Measurements from ENCODE around the gene RGL3. TPM values are rescaled to one million over a fixed set of nuclear protein-coding genes. Genes with fewer than 3 reads are reported as not detected.

The RGL3 gene
- total RNA-seq, 5 donors from 2014 or later (not counting 1 experiment from before 2014, with no cell fraction given): 0.22 to 0.72 (median 0.50) TPM; not detected in 2

DNA sequence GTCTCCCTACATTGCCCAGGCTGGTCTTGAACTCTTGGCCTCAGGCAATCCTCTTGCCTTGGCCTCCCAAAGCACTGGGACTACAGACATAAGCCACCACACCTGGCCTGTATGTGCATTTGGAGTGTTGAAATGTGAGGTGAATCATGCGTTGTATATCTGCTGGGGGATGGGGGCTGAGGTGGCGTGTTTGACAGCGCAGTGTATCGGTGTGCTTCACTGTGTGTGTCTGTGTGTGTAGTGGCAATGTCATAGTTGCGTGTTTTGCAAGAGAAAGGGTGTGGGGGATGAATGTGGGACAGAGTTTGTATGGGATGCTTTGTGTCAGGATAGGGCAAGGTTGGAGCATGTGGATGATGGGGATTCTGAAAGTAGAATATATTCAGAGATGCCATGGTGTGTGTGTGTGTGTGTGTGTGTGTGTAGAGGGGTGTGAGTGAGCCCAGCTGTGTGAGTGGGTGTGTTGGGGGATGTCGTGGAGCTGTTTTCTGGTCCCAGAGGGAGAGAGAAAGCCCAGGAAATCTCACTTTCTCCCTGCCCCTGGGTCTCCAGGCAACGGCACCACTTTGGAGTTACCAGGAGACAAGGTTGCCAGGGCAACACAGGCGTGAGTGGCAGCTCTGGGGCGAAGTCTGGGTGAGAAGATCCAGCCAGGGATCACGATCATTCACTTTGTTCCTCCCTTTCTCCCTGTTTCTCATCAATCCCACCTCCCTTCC, 45.8 kb downstream of the RGL3 start:
- no peak for ATAC-seq (replicated peaks in 1 of 4)
- ChIA-PET POLR2A (no interaction called here), CTCF (interaction anchor here in 1 of 2 donors (2.9 kb wide), 1 partner anchor 62 kb away, joined by 24 read pairs; the partner anchor contains the start of genes ODAD3 and PRKCSH)
- Histone ChIP-seq H3K27me3 (replicated peaks in 1 of 2; ENCODE audit: control insufficient read depth in 2 of 2, extremely low read depth in 1 of 2, insufficient read depth in 2 of 2, low read length in 1 of 2) (no peaks in the 10 kb centered on the region), H3K9me3 (no peaks in the 10 kb centered on the region), H3K4me1 (ENCODE audit: control insufficient read depth in 1 of 2, extremely low read depth in 1 of 2, insufficient read depth in 2 of 2, low read length in 2 of 2) (peaks cover 11 to 36% of the 10 kb centered on the region in 2 experiments), H3K27ac (ENCODE audit: low read length) (no peak overlapping the region), H3K4me3 (ENCODE audit: control insufficient read depth in 1 of 2, extremely low read depth in 1 of 2, low read length in 1 of 2) (no peak overlapping the region), H3K36me3 (ENCODE audit: control insufficient read depth in 2 of 2, extremely low read depth in 1 of 2, insufficient read depth in 1 of 2, low read length in 1 of 2) (peaks cover 0 to 22% of the 10 kb centered on the region in 2 donors)
- Mint-ChIP-seq H3K9me3 (no peaks in the 10 kb centered on the region), H3K4me1 (peaks cover 21 to 27% (median 22%) of the 10 kb centered on the region in 3 donors), H3K27ac (peak overlapping the region in 1 of 2 donors; percentile 1), H3K4me3 (peak overlapping the region in 2 of 3 donors; percentile 1 to 52), H3K36me3 (peaks cover 27% of the 10 kb centered on the region), H3K27me3 (no peaks in the 10 kb centered on the region)
- no peak for DNase-seq
- 71% methylated on average over 8 of the region's 10 CpGs for WGBS (ENCODE audit: insufficient coverage)

DNA sequence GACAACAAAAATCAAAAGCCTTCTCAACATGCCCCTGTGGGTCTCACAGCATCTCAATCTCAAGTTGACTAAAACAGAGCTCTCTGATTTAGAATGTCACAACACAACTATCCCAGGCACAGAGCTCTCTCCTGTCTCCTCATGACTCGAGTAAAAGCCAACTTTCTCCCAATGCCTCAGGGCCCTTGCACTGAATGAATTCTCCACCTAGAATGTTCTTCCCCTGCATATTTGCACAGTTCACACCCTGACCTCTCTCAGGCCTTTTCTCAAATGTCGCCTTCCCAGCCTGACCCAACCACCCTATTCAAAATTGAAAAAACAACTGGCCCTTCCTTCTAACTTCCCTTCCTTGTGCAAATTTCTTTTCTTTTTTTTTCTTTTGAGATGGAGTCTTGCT, 48.4 kb downstream of the RGL3 start:
- DNase-seq (no peak), ATAC-seq (replicated peaks in 1 of 4) (no peak)
- ChIA-PET POLR2A (no interaction called here), CTCF (no interaction called here)
- peaks cover 0 to 20% of the 10 kb centered on the region in 2 donors for H3K36me3 ChIP-seq (ENCODE audit: control insufficient read depth in 2 of 2, extremely low read depth in 1 of 2, insufficient read depth in 1 of 2, low read length in 1 of 2)
- H3K27ac ChIP-seq (ENCODE audit: low read length): no peak overlapping the region
- H3K36me3 Mint-ChIP-seq: peaks cover 32% of the 10 kb centered on the region
- H3K27ac Mint-ChIP-seq: no peak overlapping the region
- H3K9me3 Mint-ChIP-seq: no peaks in the 10 kb centered on the region
- H3K27me3 ChIP-seq (replicated peaks in 1 of 2; ENCODE audit: control insufficient read depth in 2 of 2, extremely low read depth in 1 of 2, insufficient read depth in 2 of 2, low read length in 1 of 2): no peaks in the 10 kb centered on the region
- 100% methylated on average over 2 of the region's 2 CpGs for WGBS (ENCODE audit: insufficient coverage)
- no peak overlapping the region for H3K4me3 Mint-ChIP-seq
- no peaks in the 10 kb centered on the region for H3K27me3 Mint-ChIP-seq
- H3K4me1 Mint-ChIP-seq: peaks cover 4 to 9% (median 4%) of the 10 kb centered on the region in 3 donors
- H3K4me3 ChIP-seq (ENCODE audit: control insufficient read depth in 1 of 2, extremely low read depth in 1 of 2, low read length in 1 of 2): no peak overlapping the region
- no peaks in the 10 kb centered on the region for H3K9me3 ChIP-seq
- peaks cover 5 to 18% of the 10 kb centered on the region in 2 experiments for H3K4me1 ChIP-seq (ENCODE audit: control insufficient read depth in 1 of 2, extremely low read depth in 1 of 2, insufficient read depth in 2 of 2, low read length in 2 of 2)

DNA sequence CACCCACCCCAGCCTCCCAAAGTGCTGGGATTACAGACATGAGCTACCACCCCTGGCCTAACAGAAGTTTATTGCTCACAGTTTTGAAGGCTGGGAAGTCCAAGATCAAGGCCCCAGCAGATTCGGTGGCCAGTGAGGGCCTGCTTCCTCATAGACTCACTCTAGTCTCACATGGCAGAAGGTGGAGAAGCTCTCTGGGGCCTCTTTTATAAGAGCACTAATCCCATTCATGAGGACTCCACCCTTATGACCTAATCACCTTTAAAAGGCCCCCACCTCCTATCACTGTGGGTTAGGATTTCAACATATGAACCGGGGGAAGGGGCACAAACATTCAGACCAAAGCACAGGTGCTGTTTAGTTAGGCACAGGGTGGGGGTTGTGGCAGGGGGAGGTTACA, 51.6 kb downstream of the RGL3 start:
- WGBS (ENCODE audit: insufficient coverage): no CpG with 5 or more reads among the region's 2 CpGs
- Mint-ChIP-seq H3K27ac (no peak overlapping the region), H3K4me1 (no peaks in the 10 kb centered on the region), H3K36me3 (peaks cover 38% of the 10 kb centered on the region), H3K9me3 (no peaks in the 10 kb centered on the region), H3K27me3 (no peaks in the 10 kb centered on the region), H3K4me3 (no peak overlapping the region)
- ChIA-PET CTCF (interaction anchor here in 1 of 2 donors (1.9 kb wide), 1 partner anchor 14 kb away, joined by 12 read pairs; no protein-coding TSS in a partner anchor), POLR2A (no interaction called here)
- DNase-seq (no peak), ATAC-seq (replicated peaks in 1 of 4) (no peak)
- H3K27ac ChIP-seq (ENCODE audit: low read length): no peak overlapping the region
- no peaks in the 10 kb centered on the region for H3K4me1 ChIP-seq (ENCODE audit: control insufficient read depth in 1 of 2, extremely low read depth in 1 of 2, insufficient read depth in 2 of 2, low read length in 2 of 2)
- H3K4me3 ChIP-seq (ENCODE audit: control insufficient read depth in 1 of 2, extremely low read depth in 1 of 2, low read length in 1 of 2): no peak overlapping the region
- H3K36me3 ChIP-seq (ENCODE audit: control insufficient read depth in 2 of 2, extremely low read depth in 1 of 2, insufficient read depth in 1 of 2, low read length in 1 of 2): peaks cover 0 to 20% of the 10 kb centered on the region in 2 donors
- H3K27me3 ChIP-seq (replicated peaks in 1 of 2; ENCODE audit: control insufficient read depth in 2 of 2, extremely low read depth in 1 of 2, insufficient read depth in 2 of 2, low read length in 1 of 2): no peaks in the 10 kb centered on the region
- H3K9me3 ChIP-seq: no peaks in the 10 kb centered on the region

DNA sequence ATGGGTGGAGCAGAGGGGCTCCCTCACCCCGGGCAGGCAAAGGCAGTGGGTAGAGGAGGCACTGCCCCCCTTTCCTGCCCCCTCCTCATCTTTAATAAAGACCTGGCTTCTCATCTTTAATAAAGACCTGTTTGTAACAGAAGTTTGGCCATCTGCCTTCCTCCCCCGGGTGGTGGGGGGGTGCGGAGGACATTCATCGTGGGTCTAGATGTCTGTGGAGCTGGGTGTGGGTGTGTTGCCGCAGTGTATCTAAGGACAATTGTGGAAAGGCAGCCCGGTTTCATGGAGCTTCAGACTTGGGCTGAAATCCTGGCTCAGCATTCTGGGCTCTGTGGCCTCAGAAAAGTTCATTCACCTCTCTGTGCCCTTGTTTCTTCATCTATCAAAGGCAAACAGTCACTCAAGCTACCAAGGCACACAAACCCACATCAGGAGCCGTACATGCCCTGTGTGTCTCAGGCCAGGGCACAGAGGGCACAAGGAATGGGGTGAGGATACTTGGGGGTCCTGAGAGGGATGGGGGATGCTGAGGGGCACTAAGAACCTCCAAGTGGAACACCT, 53.5 kb downstream of the RGL3 start:
- WGBS (ENCODE audit: insufficient coverage): 94% methylated on average over 4 of the region's 7 CpGs

DNA sequence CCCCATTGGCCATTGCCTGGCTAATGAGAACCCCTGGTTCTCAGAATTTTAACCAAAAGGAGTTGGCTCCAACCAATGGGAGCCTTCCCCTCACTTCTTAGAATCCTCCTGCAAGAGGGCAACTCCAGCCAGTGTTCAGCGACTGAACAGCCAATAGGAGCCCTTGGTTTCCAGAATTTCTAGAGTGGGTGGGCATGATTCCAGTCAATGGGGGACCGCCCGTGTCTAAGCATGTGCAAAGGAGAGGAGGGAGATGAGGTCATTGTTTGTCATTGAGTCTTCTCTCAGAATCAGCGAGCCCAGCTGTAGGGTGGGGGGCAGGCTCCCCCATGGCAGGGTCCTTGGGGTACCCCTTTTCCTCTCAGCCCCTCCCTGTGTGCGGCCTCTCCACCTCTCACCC, 54.2 kb downstream of the RGL3 start:
- no peaks in the 10 kb centered on the region for H3K9me3 Mint-ChIP-seq

More for the DNA sequence above, 53.5 kb downstream of the RGL3 start:
- Histone ChIP-seq H3K27me3 (replicated peaks in 1 of 2; ENCODE audit: control insufficient read depth in 2 of 2, extremely low read depth in 1 of 2, insufficient read depth in 2 of 2, low read length in 1 of 2) (no peaks in the 10 kb centered on the region), H3K9me3 (no peaks in the 10 kb centered on the region), H3K36me3 (ENCODE audit: control insufficient read depth in 2 of 2, extremely low read depth in 1 of 2, insufficient read depth in 1 of 2, low read length in 1 of 2) (peaks cover 0 to 17% of the 10 kb centered on the region in 2 donors), H3K4me3 (ENCODE audit: control insufficient read depth in 1 of 2, extremely low read depth in 1 of 2, low read length in 1 of 2) (no peak overlapping the region), H3K4me1 (ENCODE audit: control insufficient read depth in 1 of 2, extremely low read depth in 1 of 2, insufficient read depth in 2 of 2, low read length in 2 of 2) (no peaks in the 10 kb centered on the region), H3K27ac (ENCODE audit: low read length) (no peak overlapping the region)
- ChIA-PET CTCF (no interaction called here), POLR2A (no interaction called here)
- Mint-ChIP-seq H3K4me1 (no peaks in the 10 kb centered on the region), H3K4me3 (no peak overlapping the region), H3K9me3 (no peaks in the 10 kb centered on the region), H3K27me3 (no peaks in the 10 kb centered on the region), H3K27ac (no peak overlapping the region), H3K36me3 (peaks cover 31% of the 10 kb centered on the region)
- DNase-seq (no peak), ATAC-seq (replicated peaks in 1 of 4) (no peak)

DNA sequence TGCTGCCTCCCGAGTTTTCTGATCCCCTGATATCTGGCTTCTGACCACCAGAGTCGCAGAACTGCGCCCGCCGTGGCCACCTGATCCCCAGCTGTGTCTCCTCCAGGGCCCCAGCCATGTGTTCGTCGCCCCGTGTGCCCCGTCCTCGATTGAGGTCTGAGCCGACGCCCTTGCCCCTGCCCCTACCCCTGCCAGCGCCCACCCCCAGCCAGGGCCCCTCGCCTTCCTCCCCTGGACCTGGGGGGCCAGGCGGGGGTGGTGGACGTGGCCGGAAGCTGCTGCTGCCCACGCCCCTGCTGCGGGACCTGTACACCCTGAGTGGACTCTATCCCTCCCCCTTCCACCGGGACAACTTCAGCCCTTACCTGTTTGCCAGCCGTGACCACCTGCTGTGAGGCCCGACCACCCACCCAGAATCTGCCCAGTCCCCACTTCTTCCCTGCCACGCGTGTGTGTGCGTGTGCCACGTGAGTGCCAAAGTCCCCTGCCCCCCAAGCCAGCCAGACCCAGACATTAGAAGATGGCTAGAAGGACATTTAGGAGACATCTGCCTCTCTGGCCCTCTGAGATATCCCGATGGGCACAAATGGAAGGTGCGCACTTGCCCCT, 54.7 kb downstream of the RGL3 start:
- Histone ChIP-seq H3K9me3 (no peaks in the 10 kb centered on the region), H3K36me3 (ENCODE audit: control insufficient read depth in 2 of 2, extremely low read depth in 1 of 2, insufficient read depth in 1 of 2, low read length in 1 of 2) (peaks cover 0 to 15% of the 10 kb centered on the region in 2 donors), H3K27ac (ENCODE audit: low read length) (no peak overlapping the region), H3K27me3 (replicated peaks in 1 of 2; ENCODE audit: control insufficient read depth in 2 of 2, extremely low read depth in 1 of 2, insufficient read depth in 2 of 2, low read length in 1 of 2) (no peaks in the 10 kb centered on the region), H3K4me3 (ENCODE audit: control insufficient read depth in 1 of 2, extremely low read depth in 1 of 2, low read length in 1 of 2) (no peak overlapping the region), H3K4me1 (ENCODE audit: control insufficient read depth in 1 of 2, extremely low read depth in 1 of 2, insufficient read depth in 2 of 2, low read length in 2 of 2) (no peaks in the 10 kb centered on the region)
- Mint-ChIP-seq H3K27me3 (no peaks in the 10 kb centered on the region), H3K4me1 (no peaks in the 10 kb centered on the region), H3K27ac (no peak overlapping the region), H3K4me3 (no peak overlapping the region), H3K9me3 (no peaks in the 10 kb centered on the region), H3K36me3 (peaks cover 26% of the 10 kb centered on the region)
- WGBS (ENCODE audit: insufficient coverage): 88% methylated on average over 19 of the region's 28 CpGs
- no peak for ATAC-seq (replicated peaks in 1 of 4)
- ChIA-PET POLR2A (no interaction called here), CTCF (no interaction called here)
- no peak for DNase-seq

More for the DNA sequence above, 54.2 kb downstream of the RGL3 start:
- H3K36me3 Mint-ChIP-seq: peaks cover 29% of the 10 kb centered on the region
- ATAC-seq (replicated peaks in 1 of 4): no peak
- no peaks in the 10 kb centered on the region for H3K9me3 ChIP-seq
- no CpG with 5 or more reads among the region's 5 CpGs for WGBS (ENCODE audit: insufficient coverage)
- H3K27me3 ChIP-seq (replicated peaks in 1 of 2; ENCODE audit: control insufficient read depth in 2 of 2, extremely low read depth in 1 of 2, insufficient read depth in 2 of 2, low read length in 1 of 2): no peaks in the 10 kb centered on the region
- ChIA-PET CTCF (no interaction called here), POLR2A (no interaction called here)
- H3K36me3 ChIP-seq (ENCODE audit: control insufficient read depth in 2 of 2, extremely low read depth in 1 of 2, insufficient read depth in 1 of 2, low read length in 1 of 2): peaks cover 0 to 17% of the 10 kb centered on the region in 2 donors
- no peak overlapping the region for H3K4me3 Mint-ChIP-seq
- H3K4me3 ChIP-seq (ENCODE audit: control insufficient read depth in 1 of 2, extremely low read depth in 1 of 2, low read length in 1 of 2): no peak overlapping the region
- no peak overlapping the region for H3K27ac Mint-ChIP-seq
- no peaks in the 10 kb centered on the region for H3K4me1 Mint-ChIP-seq
- H3K27ac ChIP-seq (ENCODE audit: low read length): no peak overlapping the region
- no peaks in the 10 kb centered on the region for H3K4me1 ChIP-seq (ENCODE audit: control insufficient read depth in 1 of 2, extremely low read depth in 1 of 2, insufficient read depth in 2 of 2, low read length in 2 of 2)
- no peak for DNase-seq
- H3K27me3 Mint-ChIP-seq: no peaks in the 10 kb centered on the region

Data from T-cell (primary cell).